Stimulated activated naive CD4-positive, alpha-beta T cell (primary cell): ENCODE measurements around the gene HERPUD1.
A peak's percentile ranks its signal among the peaks of the same experiment; 100 is the strongest.

ENCODE experiments used
- DNase-seq, 6 experiments: peaks; one replicate each; lab custom pipeline; 2025; lab: John Stamatoyannopoulos, UW

HERPUD1 gene

DNA sequence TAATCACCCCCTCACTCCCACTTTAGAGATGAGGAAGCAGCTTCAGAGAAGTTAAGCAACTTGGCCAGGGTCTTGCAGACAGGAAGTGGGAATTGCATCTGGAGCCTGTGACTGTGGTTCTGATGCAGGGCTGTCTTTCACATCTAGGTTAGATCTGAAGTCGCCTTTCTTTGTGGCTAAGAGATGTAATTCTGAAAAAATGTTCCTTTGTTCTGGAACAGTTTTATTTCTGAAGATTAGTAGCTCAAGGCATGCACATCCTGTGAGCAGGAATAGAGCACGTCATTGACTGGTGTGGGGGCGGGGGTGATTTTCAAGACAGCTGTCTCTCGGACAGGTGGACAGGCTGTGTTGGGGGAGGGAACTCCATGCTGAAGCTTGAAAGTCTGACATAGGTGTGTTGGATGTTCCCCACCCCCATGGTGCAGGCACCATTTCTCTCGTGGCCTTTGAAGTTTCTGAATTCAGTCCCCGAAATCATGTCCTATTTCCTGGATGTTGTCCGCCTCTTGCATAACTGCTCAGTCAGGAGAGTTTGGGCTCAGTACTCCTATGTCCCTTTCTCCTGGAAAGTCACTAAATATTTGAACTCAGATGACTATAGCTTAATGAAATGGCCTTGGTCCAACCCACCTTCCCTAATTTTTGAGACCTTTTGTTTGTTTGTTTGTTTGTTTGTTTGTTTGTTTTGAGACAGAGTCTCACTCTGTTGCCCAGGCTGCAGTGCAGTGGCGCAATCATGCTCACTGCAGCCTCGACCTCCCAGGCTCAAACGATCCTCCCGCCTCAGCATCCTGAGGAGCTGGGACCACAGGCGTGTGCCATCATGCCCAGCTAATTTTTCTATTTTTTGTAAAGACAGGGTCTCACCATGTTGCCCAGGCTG lies 21.0 kb upstream of the HERPUD1 start:
- no peak for DNase-seq

DNA sequence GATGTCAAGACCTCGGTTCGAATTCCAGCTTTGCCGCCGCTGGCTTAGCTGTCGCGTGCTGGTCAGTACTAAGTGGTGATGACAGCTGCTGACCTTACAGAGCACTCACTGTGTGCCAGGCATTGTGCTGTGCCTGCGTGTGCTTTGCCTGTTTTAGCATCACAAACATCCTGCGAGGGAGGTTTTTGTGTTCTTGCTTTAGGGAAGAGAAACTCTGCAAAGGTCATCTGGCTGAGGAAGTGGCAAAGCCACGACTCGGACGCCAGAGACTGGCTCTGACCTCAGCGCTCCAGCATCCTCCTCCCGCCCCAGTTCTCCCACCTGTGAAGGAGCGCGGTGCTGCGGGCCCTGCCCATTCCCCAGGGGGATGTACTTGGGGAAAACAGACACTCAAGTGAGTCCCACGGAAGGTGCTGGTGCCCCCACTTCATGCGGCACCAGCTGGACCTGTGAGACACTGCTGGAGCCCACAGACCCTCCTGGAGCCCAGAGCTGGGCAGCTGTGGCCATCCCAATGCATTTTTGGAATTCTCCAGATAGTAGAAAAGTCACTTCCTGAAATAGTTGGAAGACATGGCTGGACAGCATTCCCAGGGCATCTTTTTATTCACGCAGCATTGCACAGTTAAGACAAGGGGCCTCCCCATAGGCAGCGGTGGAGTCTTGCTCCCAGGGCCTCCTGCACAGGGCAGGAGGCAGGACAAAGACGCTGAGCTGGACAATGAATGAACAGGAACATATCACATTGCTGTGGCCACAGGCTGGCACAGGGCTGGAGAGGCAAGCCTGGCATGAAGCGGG lies 20.0 kb upstream of the HERPUD1 start:
- no peak for DNase-seq

DNA sequence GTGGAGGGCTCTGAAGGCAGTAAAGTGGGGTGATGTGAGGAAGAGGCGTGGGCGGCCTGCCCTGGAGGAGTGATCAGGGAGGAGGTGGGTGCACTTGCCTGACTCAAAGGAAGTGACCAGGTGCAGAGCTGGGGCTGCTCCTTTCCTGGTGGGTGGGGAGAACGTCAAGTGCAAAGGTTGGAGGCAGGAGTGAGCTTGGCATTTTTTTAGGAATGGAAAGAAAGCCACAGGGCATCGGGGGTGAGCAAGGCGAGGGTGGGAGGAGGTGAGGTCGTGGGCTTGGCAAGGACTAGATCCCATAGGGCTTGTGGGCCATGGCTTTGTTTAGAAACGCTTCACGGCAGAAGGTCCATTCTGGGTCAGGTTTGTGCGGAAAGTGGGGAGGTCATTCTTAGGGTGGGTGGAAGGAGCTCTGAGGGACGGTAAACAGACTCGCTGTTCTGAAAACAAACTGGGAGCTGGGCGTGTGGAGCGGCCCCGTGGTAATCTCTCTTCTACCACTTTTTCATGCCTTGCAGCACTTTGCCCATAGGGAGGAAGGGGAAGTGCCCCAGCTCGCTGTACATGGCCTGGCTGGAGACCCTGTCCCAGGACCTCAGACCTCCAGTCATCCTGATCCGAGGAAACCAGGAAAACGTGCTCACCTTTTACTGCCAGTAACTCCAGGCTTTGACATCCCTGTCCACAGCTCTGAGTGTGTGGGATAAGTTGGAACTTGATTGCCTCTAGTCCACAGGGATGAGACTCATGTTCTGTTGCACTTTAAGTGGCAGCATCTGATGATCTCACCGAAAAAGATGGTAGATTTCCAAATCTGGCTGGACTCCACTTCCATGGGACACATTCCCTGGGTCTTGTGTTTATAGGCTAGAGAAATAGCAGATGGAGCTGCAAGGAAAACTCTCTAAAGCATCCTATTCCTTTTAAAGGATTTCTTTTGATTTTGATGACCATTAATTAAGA lies 18.9 kb upstream of the HERPUD1 start:
- DNase-seq: no peak

DNA sequence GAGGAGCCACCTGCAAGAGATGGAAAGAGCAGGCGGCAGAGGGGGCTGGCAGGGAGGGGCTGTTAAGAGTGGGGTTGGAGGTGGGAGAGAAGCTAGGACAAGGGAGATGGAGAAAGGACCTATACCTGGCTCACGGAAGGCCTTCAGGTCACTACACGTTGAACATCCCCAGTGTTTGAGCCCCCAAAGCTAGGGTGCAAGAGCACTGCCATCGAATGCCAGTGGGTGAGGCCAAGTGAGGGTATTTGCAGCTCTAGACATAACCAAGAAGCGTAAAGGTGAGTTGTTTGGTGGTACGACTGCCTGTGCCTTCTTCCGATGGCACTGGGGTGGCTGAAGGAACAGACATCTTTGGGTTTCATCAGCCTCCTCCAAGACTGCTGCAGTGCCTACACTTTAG lies 17.0 kb upstream of the HERPUD1 start:
- no peak for DNase-seq

DNA sequence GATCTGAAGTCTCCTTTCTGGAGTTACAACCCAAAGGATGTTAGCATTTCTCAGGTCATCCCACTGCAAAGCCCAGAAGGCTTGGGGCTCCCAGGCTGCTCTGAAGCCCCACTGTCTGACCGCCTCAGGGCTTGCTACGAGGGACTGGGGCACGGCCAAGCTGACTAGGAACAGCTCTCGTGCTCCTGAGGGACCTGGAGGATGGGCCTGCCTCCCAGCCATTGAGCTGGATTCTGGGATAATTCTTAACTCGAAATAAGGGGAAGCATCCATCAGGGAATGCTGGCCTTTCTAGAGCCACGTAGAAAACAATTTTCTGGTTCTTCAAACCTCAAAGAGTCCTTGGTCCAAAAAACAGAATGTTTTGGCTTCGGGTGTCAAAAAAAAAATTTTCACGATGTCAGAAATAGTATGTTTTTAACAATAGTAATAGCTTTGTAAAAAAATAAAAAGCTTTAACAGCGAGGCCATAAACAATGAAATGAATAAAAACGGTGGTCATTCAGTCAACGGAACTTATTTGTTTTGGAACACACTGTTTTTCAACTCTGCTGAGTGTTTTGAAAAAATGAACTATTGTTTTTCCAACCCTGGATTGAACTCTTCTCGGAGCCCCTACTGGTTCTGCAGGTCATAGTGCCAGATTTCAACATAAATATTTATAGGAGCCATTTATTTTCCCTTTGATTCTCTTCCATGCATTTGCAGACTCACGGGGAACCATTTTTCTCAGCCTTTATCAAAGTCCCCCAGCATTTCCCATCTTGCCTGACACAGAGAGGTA lies 16.4 kb upstream of the HERPUD1 start:
- no peak for DNase-seq

DNA sequence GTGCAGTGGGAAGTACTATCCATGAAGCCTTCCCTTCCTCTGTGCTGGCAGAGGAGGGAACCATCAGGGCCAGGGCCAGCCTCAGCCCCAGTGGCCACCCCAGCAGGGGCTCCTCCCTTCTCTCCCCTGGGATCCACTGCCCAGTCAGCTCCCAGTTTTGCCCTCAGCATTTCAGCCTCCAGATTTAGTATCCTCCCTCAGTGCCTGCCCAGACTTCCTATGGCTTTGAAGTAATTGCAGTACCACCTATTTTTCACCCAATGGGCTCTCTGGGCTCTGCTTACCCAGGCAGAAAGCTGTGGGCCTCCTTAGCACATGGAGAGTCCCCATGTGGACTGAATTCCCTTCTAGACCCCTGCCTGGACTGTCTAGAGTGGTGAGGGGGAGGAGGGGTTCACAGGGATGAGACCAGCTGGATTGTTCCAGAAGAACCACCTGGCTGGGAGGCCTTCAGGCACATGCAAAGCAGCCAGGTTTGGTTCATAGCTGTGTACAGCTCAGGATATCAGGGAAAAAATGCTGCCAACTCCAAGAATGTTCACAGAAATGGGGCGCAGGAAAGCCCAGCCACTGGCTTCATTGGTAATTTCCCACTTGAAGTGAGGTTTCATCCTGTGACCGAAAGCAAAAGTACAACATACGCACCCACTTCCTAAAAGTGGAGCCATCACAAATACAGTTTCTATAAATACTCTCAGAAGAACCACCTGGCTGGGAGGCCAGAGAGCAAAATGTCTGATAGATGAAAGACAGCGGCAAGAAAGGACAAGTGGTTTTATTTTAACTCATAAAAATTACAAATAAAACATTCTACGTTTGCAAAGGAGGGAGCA lies 15.2 kb upstream of the HERPUD1 start:
- DNase-seq: peak in 3 of 6 experiments; percentile 17 to 23 (median 22)

DNA sequence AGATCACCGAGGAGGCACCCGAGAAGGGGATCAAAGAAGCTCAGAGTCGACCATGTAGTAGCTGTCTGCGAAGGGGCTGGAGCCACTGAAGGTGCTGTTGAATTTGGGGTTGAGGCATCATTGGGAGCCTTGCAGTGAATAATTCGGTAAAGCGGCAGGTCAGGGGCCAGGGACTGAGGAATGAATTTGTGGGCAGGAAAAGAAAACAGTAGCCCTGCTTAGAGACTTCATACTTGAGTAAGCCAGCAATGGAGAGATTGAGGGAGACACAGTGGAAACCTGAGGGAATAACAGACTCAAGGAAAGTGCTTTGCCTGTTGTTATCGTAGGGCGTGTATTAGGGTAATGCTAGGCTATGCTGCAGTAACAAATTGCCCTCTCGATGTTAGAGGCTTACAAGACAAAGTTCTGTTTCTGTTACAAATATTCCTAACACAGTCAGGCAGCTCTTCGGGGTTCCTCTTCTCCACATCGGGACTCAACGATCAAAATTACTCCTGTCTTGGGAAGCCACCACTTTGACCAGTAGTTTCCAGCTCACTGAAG lies 13.4 kb upstream of the HERPUD1 start:
- DNase-seq: no peak

DNA sequence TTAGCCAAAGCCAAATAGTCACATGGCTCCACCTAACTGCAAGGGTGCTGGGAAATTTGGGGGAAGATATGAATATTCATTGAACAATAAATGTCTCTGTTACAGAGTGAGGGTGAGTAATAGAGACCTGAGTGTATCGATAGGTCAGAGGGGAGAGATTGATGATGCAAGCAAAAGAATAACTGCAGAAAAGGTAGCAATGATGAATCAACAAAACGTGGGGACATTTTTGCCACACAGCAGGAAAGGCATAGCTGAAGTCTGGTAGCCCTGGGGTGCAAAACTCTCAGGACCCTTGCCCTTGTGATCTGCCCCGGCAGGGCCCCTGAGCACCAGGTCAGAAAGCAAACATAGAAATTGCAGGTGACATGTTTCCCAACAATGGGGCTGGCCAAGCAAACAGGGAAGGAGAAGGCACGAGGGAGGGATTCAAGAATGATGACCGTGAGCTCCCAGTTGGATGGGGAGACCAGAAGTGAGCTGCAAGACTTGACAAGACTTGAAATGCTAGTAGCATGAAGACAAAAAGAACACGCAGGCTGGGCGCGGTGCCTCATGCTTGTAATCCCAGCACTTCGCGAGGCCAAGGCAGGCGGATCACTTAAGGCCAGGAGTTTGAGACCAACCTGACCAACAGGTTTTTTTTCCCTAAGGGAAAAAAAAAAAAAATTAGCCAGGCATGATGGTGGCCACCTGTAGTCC lies 12.7 kb upstream of the HERPUD1 start:
- DNase-seq: no peak

DNA sequence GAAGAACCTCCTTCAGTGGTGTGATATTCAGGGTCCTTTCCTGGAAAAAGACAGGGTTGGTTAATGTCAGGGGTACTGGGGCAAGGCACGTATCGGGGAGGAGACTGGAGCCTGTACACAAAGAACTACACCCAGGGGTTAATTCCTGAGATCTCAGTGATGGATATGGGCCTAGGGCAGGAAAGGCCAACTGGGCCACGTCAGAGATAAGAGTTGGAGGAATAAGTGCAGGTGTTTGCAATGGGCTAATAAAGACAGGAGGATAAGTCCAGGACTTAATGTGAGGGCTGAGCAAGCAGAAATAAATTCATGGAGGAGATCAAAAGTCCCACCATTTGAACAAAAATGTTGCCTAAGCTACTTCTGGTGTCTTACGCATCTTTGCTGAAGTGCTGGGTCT lies 10.4 kb upstream of the HERPUD1 start:
- no peak for DNase-seq

DNA sequence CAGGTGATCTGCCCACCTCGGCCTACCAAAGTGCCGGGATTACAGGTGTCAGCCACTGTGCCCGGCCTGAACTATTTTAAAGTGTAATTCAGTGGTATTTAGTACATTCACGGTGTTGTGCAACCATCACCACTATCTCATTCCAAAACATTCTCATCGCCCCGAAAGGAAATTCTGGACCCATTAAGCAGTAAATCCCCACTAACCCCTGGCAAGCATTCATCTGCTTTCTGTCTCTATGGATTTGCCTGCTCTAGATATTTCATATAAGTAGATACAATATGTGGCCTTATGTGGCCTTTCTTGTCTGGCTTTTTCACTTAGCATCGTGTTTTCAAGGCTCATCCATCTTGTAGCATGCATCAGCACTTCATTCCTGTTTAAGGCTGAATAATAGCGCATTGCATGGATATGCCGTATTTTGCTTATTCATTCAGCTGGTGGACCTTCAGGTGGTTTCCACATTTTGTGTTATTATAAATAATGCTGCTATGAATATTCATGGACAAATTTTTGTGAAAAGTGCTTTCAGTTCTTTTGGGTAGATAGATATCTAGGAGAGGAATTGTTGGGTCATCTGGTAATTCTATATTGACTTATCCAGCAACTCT lies 8.4 kb upstream of the HERPUD1 start:
- no peak for DNase-seq

DNA sequence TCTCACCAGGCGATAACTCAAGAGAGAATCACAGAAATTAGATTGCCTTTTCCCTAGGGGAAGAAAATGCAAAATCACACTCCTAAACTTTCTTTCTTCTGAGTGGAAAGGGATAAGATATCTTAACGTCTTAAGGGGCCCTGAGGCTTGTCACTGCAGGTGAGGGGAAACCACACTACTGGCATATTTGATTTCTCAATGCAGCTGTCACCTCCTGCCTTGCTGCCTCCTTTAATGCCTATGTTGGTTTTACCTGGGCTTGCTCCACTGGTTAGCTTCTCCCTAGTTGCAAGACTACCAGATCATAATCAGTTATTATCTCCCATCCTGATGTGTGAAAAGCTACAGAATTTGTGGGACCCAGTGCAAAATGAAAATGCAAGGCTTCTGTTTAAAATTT lies 4.5 kb upstream of the HERPUD1 start:
- DNase-seq: no peak

DNA sequence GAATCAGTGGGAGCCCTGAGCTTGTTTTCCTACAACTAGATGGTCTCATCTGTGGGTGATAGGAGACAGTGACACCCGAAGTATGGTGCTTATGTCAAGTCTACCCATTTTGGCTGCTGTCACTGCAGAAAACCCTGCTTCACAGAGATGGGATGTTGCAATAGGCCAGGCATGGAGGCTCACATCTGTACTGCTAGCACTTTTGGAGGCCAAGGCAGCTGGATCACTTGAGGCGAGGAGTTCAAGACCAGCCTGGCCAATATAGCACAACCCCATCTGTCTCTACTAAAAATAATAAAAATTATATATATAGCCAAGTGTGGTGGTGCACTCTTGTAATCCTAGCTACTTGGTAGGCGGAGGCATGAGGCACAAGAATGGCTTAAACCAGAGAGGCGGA lies 2.3 kb upstream of the HERPUD1 start:
- no peak for DNase-seq

DNA sequence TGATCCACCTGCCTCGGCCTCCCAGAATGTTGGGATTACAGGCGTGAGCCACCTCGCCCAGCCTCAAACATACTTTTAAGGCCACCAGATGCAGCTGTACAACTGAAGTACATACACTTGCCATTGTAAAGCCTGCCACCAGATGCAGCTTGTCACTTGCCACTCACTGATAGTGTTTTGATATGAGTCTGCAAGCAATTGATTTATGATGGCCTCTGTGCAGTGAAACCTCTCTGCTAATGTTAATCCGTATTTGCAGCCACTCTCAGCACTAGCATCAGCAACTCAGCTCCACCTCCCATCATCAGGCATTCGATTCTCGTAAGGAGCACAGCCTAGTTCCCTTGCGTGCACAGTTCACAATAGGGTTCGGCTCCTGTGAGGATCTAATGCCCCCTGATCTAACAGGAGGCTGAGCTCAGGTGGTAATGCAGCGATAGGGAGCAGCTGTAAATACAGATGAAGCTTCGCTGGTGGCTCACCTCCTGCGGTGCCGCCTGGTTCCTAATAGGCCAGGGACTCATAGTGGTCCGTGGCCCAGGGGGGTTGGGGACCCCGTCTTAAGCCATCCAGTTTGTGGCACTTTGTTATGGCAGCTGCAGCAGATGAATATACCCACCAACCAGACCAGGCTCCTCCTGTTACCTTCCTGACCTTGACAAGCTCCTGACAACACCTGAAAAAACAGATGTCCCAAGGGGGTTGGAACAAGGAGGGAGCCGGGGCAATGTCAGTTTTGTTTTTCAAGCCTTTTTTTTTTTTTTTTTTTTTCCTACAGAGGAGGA lies 1.3 kb upstream of the HERPUD1 start:
- DNase-seq: peak in 1 of 6 experiments; percentile 11

DNA sequence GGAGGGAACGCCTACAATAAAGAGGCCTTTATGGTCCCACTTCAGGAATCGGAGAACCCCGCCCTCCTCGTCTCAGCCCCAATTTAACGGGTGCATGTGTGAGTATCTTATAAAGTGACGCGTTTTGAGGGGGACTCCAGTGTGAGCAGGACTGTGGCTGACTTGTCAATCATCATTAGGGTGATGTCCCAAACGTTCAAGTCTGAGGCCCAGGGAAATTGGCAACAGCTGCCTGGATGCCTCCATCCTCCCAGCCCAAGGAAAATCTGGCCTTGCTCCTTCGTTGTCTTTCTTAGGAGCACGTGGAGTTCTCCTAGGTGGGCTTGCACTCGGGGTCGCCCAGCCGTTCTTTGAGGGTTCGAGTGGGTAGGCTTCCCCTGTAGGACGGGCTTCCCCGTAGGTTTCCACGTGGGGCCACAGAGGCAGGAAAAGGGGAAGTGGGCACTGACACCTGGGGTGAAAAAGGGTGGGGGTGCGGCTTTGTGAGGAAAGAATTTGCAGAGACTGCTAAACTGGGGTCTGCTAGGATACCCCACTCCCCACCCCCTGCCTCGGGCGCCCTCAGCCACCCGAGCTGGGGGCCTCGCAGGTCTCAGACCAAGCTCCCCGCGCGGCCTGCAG lies 561 bp upstream of the HERPUD1 start:
- no peak for DNase-seq

DNA sequence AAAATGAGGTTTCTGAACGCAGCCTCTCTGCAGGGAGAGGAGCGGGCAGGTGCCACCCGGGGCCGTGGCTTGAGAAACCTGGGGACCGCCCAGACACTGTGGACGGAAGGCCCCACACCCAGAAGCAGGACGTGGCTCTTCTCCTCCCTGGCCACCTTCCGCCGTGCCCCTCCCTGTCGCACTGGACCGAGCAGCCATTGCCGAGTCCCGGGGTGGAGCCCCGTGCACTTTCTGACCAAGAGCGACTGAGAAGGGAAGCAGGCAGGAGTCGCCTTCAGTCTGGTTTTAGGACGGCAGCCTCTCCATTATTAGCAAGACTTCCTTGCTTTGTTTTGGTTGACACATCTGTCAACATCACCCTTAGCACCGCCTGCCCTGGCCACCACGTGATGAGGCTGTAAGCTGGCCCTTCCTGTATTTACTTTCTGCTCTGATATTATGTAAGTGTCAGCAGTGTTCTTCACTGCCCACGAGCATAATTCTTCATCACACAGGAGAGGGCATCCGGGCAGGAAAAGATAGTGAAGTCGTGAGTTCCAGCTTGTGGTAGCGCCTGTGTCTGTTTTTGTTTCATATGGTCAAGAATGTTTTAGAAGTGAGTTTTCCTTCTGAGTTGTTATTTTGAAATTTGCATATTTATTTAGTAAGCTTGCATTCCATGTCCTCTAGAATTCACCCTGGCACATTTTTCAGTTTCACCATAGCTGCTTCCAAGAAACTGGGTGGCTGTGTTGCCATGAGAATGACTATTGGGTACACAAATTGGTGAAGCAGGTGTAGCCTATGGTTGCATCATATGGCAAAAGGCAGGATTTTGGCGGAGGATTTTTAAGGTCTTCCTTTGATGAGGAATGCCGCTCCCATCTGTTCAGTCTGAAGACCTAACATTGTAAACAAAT lies 1.0 kb downstream of the HERPUD1 start:
- peak in 3 of 6 experiments; percentile 32 to 55 (median 42) for DNase-seq

DNA sequence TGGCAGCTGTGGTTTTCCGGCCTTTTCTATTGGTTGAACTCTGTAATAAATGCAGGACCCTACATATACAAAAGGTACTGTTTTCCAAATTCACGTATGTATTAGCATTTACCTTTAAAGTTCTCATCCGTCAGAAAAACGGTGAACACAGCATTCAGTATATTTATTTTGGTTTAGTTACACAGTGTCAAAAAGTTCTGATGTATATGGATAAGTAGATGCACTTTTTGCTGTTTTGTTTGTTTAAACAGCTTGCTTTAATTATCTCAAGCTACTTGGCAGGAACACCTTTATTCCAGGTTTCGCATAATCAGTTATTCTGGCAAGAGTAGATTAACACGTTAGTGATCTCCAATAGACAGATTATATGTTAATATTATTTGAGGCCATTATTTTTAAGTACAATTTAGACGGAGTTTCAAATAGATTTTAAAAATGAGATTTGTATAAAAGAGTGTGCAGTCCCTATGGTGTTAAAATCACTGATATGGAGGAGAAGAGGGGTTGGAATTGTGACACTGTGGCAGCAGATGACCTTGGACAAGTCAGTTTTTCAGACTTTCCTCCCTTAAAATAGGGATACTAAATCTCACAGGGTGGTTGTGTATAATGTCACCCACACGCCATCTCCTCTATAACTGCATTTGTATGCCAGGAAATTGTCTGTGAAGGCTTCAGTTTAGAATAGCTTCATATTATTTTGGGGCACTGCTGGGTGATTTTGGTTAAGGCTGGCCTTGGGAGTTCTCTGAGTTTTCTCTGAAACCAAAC lies 2.1 kb downstream of the HERPUD1 start:
- DNase-seq: no peak
